Panc1 (cell line): ENCODE measurements around the gene TALDO1. TPM values are rescaled to one million over a fixed set of nuclear protein-coding genes. Genes with fewer than 3 reads are reported as not detected.

ENCODE experiments used
- ATAC-seq: fragments of 200-7000 bp; cut with Tn5 transposase; 2 replicates; pipeline ENCODE4 v1.9.1; 2020; ENCODE audit warnings: mild to moderate bottlenecking, moderate library complexity
- BruUV-seq: library from RNA; stranded (reverse); fragments of 400-500 nt; replicated peaks from 2 replicates; lab custom pipeline; 2021; lab: Mats Ljungman, UMichigan
- CTCF ChIA-PET: fragments of 300-600 bp; sonication (Branson Sonifier 250); formaldehyde crosslinking; loops from one replicate; lab custom pipeline; 2022; ENCODE audit warnings: antibody characterized with exemption; lab: Charles Lee
- POLR2A ChIA-PET: fragments of 300-600 bp; sonication (Branson Sonifier 250); formaldehyde crosslinking; loops from one replicate; lab custom pipeline; 2022; ENCODE audit warnings: antibody characterized with exemption; lab: Charles Lee
- DNase-seq: peaks from one replicate; pipeline ENCODE4 v3.0.0-alpha.2; 2010; ENCODE audit warnings: low read depth, low spot score
- H3K27ac ChIP-seq: 2 replicates; pipeline ENCODE4 v1.5.1; 2011; ENCODE audit warnings: mild to moderate bottlenecking, low read length, inconsistent platforms
- H3K27me3 ChIP-seq: fragments of 200-500 bp; sonication (Bioruptor generic); 2 replicates; pipeline ENCODE4 v1.6.0; 2014; ENCODE audit warnings: low read length, inconsistent platforms; ENCODE audit not compliant: control insufficient read depth, insufficient read depth
- H3K36me3 ChIP-seq: fragments of 200-500 bp; sonication (Bioruptor generic); 2 replicates; pipeline ENCODE4 v1.5.1; 2014; ENCODE audit warnings: inconsistent platforms, mild to moderate bottlenecking, low read length, moderate library complexity; ENCODE audit not compliant: control insufficient read depth, insufficient read depth
- H3K4me1 ChIP-seq: 2 replicates; pipeline ENCODE4 v1.5.1; 2011; ENCODE audit warnings: inconsistent platforms, mild to moderate bottlenecking, low read length, moderate library complexity; ENCODE audit not compliant: control insufficient read depth, insufficient read depth
- H3K4me3 ChIP-seq, 2 experiments: 2 replicates each; pipeline ENCODE4 v1.5.1; 2011 to 2012; ENCODE audit warnings: low read depth in 2 of 2, low read length in 2 of 2, mild to moderate bottlenecking in 2 of 2, inconsistent platforms in 1 of 2, moderate library complexity in 1 of 2
- H3K9me3 ChIP-seq: fragments of 200-500 bp; sonication (Bioruptor generic); 2 replicates; pipeline ENCODE4 v1.5.1; 2014; ENCODE audit warnings: low read depth, mild to moderate bottlenecking, inconsistent platforms, low read length, moderate library complexity; ENCODE audit not compliant: control insufficient read depth, insufficient read depth
- CTCF ChIP-seq: fragments of 450-650 bp; IDR thresholded peaks from 2 replicates; pipeline ENCODE4 v1.5.1; 2017; ENCODE audit warnings: mild to moderate bottlenecking
- POLR2AphosphoS5 ChIP-seq: IDR thresholded peaks from 2 replicates; pipeline ENCODE4 v1.6.1; 2012; ENCODE audit warnings: mild to moderate bottlenecking, low read depth, low read length, moderate library complexity
- REST ChIP-seq, 2 experiments: IDR thresholded peaks; 2 replicates each; pipeline ENCODE4 v1.6.1; 2011 to 2012; ENCODE audit warnings: low read depth in 2 of 2, control low read depth in 1 of 2, low read length in 1 of 2, mild to moderate bottlenecking in 1 of 2, moderate library complexity in 1 of 2; ENCODE audit not compliant: insufficient read depth in 1 of 2
- SIN3A ChIP-seq: IDR thresholded peaks from 2 replicates; pipeline ENCODE4 v1.6.1; 2012; ENCODE audit warnings: low read depth, mild to moderate bottlenecking, low read length, moderate library complexity, borderline replicate concordance; ENCODE audit not compliant: insufficient read depth
- TCF7L2 ChIP-seq: IDR thresholded peaks from 2 replicates; pipeline ENCODE4 v1.6.1; 2011; ENCODE audit warnings: mild to moderate bottlenecking, low read depth, low read length, inconsistent platforms
- in situ Hi-C: cut with HindIII; loops from 2 replicates; pipeline ENCODE4 v1.10.0; 2016; ENCODE audit warnings: low sequenced_read_pairs, low pct_unique_long_range_greater_than_20kb
- intact Hi-C: fragments of 100-400 bp; cut with micrococcal nuclease; formaldehyde crosslinking; loops from one replicate; pipeline ENCODE4 v1.10.0; 2022; ENCODE audit not compliant: unreplicated experiment
- total RNA-seq: library from RNA; stranded (reverse); gene quantifications from one replicate; pipeline ENCODE4 v1.2.1, GENCODE V29; 2021; ENCODE audit not compliant: unreplicated experiment

Gene TALDO1
- total RNA-seq, 1 experiment from 2014 or later = 257 TPM

GRCh38 chr11:748007-748359, 719 bp downstream of the TALDO1 start:
- intact Hi-C loops = no loop called here
- Histone ChIP-seq H3K4me1 (peaks cover 20% of the 10 kb centered on the region), H3K4me3 (peak overlapping the region; percentile 83 to 87), H3K27me3 (no peaks in the 10 kb centered on the region), H3K36me3 (no peaks in the 10 kb centered on the region), H3K27ac (peak overlapping the region; percentile 85), H3K9me3 (no peaks in the 10 kb centered on the region)
- in situ Hi-C loops = no loop called here
- ChIA-PET POLR2A (interaction anchor here (0.6 to 1.2 kb wide), 2 partner anchors 15 to 33 kb away, joined by 3 read pairs; no protein-coding TSS in a partner anchor), CTCF (interaction anchor here (0.6 to 0.8 kb wide), 2 partner anchors 20 to 41 kb away, joined by 3 read pairs; no protein-coding TSS in a partner anchor)
- no TSS peak for BruUV-seq
- ATAC-seq = peak; percentile 19
- no peak for DNase-seq
- TF ChIP-seq REST (IDR thresholded peaks at IDR 0.05; ENCODE audit: insufficient read depth in 1 of 2, low read depth in 2 of 2, low read length in 1 of 2) = peak in 1 of 2 experiments; percentile 44; a peak in 1 of 4 replicates
- TF ChIP-seq POLR2AphosphoS5 = no peak

- no peaks in the 10 kb centered on the region for H3K36me3 ChIP-seq
- CTCF ChIA-PET = no interaction called here
- no peaks in the 10 kb centered on the region for H3K27me3 ChIP-seq
- H3K4me3 ChIP-seq = no peak overlapping the region
- intact Hi-C loops (no loop called here), in situ Hi-C loops (no loop called here)
- no peaks in the 10 kb centered on the region for H3K9me3 ChIP-seq
- BruUV-seq = no TSS peak
- POLR2A ChIA-PET = no interaction called here
- DNase-seq (no peak), ATAC-seq (no peak)
- H3K27ac ChIP-seq = no peak overlapping the region
- H3K4me1 ChIP-seq = peaks cover 20% of the 10 kb centered on the region
- TF ChIP-seq POLR2AphosphoS5 = no peak
These were observed 2.5 kb downstream of the TALDO1 start for GRCh38 chr11:749731-750130.

- Histone ChIP-seq H3K27me3 (no peaks in the 10 kb centered on the region), H3K4me3 (no peak overlapping the region), H3K36me3 (no peaks in the 10 kb centered on the region), H3K4me1 (peaks cover 11% of the 10 kb centered on the region), H3K27ac (no peak overlapping the region), H3K9me3 (no peaks in the 10 kb centered on the region)
- BruUV-seq = no TSS peak
- ChIA-PET POLR2A (interaction anchor here (0.7 kb wide), 1 partner anchor 227 kb away, joined by 3 read pairs; no protein-coding TSS in a partner anchor), CTCF (no interaction called here)
- in situ Hi-C loops = no loop called here
- TF ChIP-seq CTCF = no peak
- no peak for TF ChIP-seq SIN3A
- TF ChIP-seq POLR2AphosphoS5 = no peak
- TF ChIP-seq REST (IDR thresholded peaks at IDR 0.05; ENCODE audit: insufficient read depth in 1 of 2, low read depth in 2 of 2, low read length in 1 of 2) = no peak
- TF ChIP-seq TCF7L2 = no peak
- intact Hi-C loops = no loop called here
- DNase-seq (no peak), ATAC-seq (no peak)
These were observed 13.0 kb downstream of the TALDO1 start for GRCh38 chr11:760236-760635.
